DOHH2 (cell line): ENCODE data around the gene HIF1AN.
A peak's percentile ranks its signal among the peaks of the same experiment; 100 is the strongest.

ENCODE experiments used
- H3F3A ChIP-seq: fragments of 200-600 bp; sonication (generic), shearing (Covaris generic); 2 replicates; pipeline ENCODE4 v1.6.0; 2016; ENCODE audit warnings: antibody characterized with exemption, mild to moderate bottlenecking; ENCODE audit not compliant: control insufficient read depth, insufficient read depth
- H3K27ac ChIP-seq: fragments of 200-600 bp; sonication (generic); 2 replicates; pipeline ENCODE4 v1.5.1; 2014; ENCODE audit warnings: low read depth, mild to moderate bottlenecking, low read length, moderate library complexity
- H3K27me3 ChIP-seq: fragments of 200-600 bp; sonication (generic); 2 replicates; pipeline ENCODE4 v1.6.1; 2014; ENCODE audit warnings: mild to moderate bottlenecking, low read length, mixed read lengths; ENCODE audit not compliant: control insufficient read depth
- H3K36me3 ChIP-seq: fragments of 200-600 bp; sonication (generic); 2 replicates; pipeline ENCODE4 v1.6.1; 2014; ENCODE audit warnings: mild to moderate bottlenecking, low read length, moderate library complexity, mixed read lengths; ENCODE audit not compliant: control insufficient read depth
- H3K4me1 ChIP-seq: fragments of 200-600 bp; sonication (generic); 2 replicates; pipeline ENCODE4 v1.6.1; 2014; ENCODE audit warnings: mild to moderate bottlenecking, low read length, mixed read lengths; ENCODE audit not compliant: control insufficient read depth
- H3K4me2 ChIP-seq: fragments of 200-600 bp; sonication (generic); 2 replicates; pipeline ENCODE4 v1.6.0; 2014; ENCODE audit warnings: mild to moderate bottlenecking, low read length, moderate library complexity
- H3K4me3 ChIP-seq: fragments of 200-600 bp; sonication (generic); 2 replicates; pipeline ENCODE4 v1.5.1; 2014; ENCODE audit warnings: mild to moderate bottlenecking, low read length, mixed read lengths
- H3K79me2 ChIP-seq: fragments of 200-600 bp; sonication (generic); 2 replicates; pipeline ENCODE4 v1.6.1; 2014; ENCODE audit warnings: mild to moderate bottlenecking, low read length, mixed read lengths; ENCODE audit not compliant: control insufficient read depth
- H3K9me2 ChIP-seq: fragments of 200-600 bp; sonication (generic); replicated peaks from 2 replicates; pipeline ENCODE4 v1.6.1; 2014; ENCODE audit warnings: mild to moderate bottlenecking, low read length, mixed read lengths; ENCODE audit not compliant: control insufficient read depth
- H3K9me3 ChIP-seq: fragments of 200-600 bp; sonication (generic); 2 replicates; pipeline ENCODE4 v1.6.1; 2014; ENCODE audit warnings: antibody characterized with exemption, low read length, mixed read lengths; ENCODE audit not compliant: control insufficient read depth, insufficient read depth
- H4K20me1 ChIP-seq: fragments of 200-600 bp; sonication (generic); 2 replicates; pipeline ENCODE4 v1.6.0; 2014; ENCODE audit warnings: low read depth, mild to moderate bottlenecking, antibody characterized with exemption, low read length, moderate library complexity; ENCODE audit not compliant: control insufficient read depth, insufficient read depth
- CTCF ChIP-seq: fragments of 200-600 bp; sonication (generic); IDR thresholded peaks from one replicate; pipeline ENCODE4 v1.5.1; 2014; ENCODE audit warnings: antibody characterized with exemption, mild to moderate bottlenecking, low read depth, low read length; ENCODE audit not compliant: poor library complexity, severe bottlenecking
- EZH2phosphoT487 ChIP-seq: fragments of 200-600 bp; sonication (generic); IDR thresholded peaks from 2 replicates; pipeline ENCODE4 v1.6.1; 2017; ENCODE audit warnings: borderline replicate concordance, mild to moderate bottlenecking, antibody characterized with exemption, low read length, moderate library complexity, mixed read lengths

The HIF1AN gene

GRCh38 chr10:100522945-100523344, 12.8 kb upstream of the HIF1AN start:
- Histone ChIP-seq H3K4me2 (no peak overlapping the region), H3K27ac (no peak overlapping the region)

GRCh38 chr10:100524206-100524605, 11.5 kb upstream of the HIF1AN start:
- Histone ChIP-seq H3K9me2 (no peaks in the 10 kb centered on the region), H3K27ac (no peak overlapping the region), H3K9me3 (no peaks in the 10 kb centered on the region), H4K20me1 (peaks cover 5% of the 10 kb centered on the region; the same call in 1 of the 2 replicates), H3F3A (no peaks in the 10 kb centered on the region), H3K27me3 (no peaks in the 10 kb centered on the region), H3K36me3 (peaks cover 69% of the 10 kb centered on the region), H3K79me2 (peaks cover 29% of the 10 kb centered on the region), H3K4me2 (no peak overlapping the region), H3K4me1 (peaks cover 13% of the 10 kb centered on the region), H3K4me3 (no peak overlapping the region)
- TF ChIP-seq EZH2phosphoT487 (no peak), CTCF (no peak)

More at GRCh38 chr10:100522945-100523344, 12.8 kb upstream of the HIF1AN start:
- Histone ChIP-seq H3K79me2 (peaks cover 16% of the 10 kb centered on the region), H3K36me3 (peaks cover 56% of the 10 kb centered on the region), H3F3A (no peaks in the 10 kb centered on the region), H3K9me3 (no peaks in the 10 kb centered on the region), H3K27me3 (no peaks in the 10 kb centered on the region), H4K20me1 (no peaks in the 10 kb centered on the region), H3K4me3 (no peak overlapping the region), H3K4me1 (peaks cover 3% of the 10 kb centered on the region), H3K9me2 (no peaks in the 10 kb centered on the region)
- TF ChIP-seq CTCF = no peak
- no peak for TF ChIP-seq EZH2phosphoT487

- no peaks in the 10 kb centered on the region for H3K9me2 ChIP-seq
- peaks cover 33% of the 10 kb centered on the region for H3K79me2 ChIP-seq
- TF ChIP-seq EZH2phosphoT487 (no peak), CTCF (peak; percentile 24)
- H3K27ac ChIP-seq = no peak overlapping the region
- H3K4me1 ChIP-seq = peaks cover 13% of the 10 kb centered on the region
- no peak overlapping the region for H3K4me3 ChIP-seq
- no peaks in the 10 kb centered on the region for H3F3A ChIP-seq
- no peaks in the 10 kb centered on the region for H3K9me3 ChIP-seq
- no peaks in the 10 kb centered on the region for H3K27me3 ChIP-seq
- H3K36me3 ChIP-seq = peaks cover 73% of the 10 kb centered on the region
- peaks cover 5% of the 10 kb centered on the region; the same call in 1 of the 2 replicates for H4K20me1 ChIP-seq
- no peak overlapping the region for H3K4me2 ChIP-seq
These were observed 11.1 kb upstream of the HIF1AN start for GRCh38 chr10:100524638-100525037.
